Neural cell (in vitro differentiated cells): Measurements from ENCODE around the gene PTH1R. TPM values are rescaled to one million over a fixed set of nuclear protein-coding genes. Genes with fewer than 3 reads are reported as not detected.

Experiments
- H2AFZ ChIP-seq: fragments of 200-600, 300-800 bp; sonication (generic), shearing (Covaris generic); 2 replicates; pipeline ENCODE4 v1.6.0; 2014; ENCODE audit warnings: low read depth, mild to moderate bottlenecking, antibody characterized with exemption, low read length, moderate library complexity
- H3F3A ChIP-seq: fragments of 200-600 bp; shearing (Covaris generic); 2 replicates; pipeline ENCODE4 v1.6.1; 2016; ENCODE audit warnings: mild to moderate bottlenecking, moderate library complexity, mixed read lengths, antibody characterized with exemption, low read length; ENCODE audit not compliant: insufficient read depth, poor library complexity, severe bottlenecking
- H3K27ac ChIP-seq: fragments of 200-600, 300-800 bp; sonication (generic), shearing (Covaris generic); 2 replicates; pipeline ENCODE4 v1.5.1; 2014; ENCODE audit warnings: mild to moderate bottlenecking, low read length, moderate library complexity
- H3K27me3 ChIP-seq: fragments of 300-800, 200-600 bp; sonication (generic), shearing (Covaris generic); 2 replicates; pipeline ENCODE4 v1.6.0; 2014; ENCODE audit warnings: mild to moderate bottlenecking, low read depth, low read length, moderate library complexity; ENCODE audit not compliant: insufficient read depth
- H3K36me3 ChIP-seq: fragments of 300-800, 200-600 bp; sonication (generic), shearing (Covaris generic); 2 replicates; pipeline ENCODE4 v1.5.1; 2014; ENCODE audit warnings: mild to moderate bottlenecking, antibody characterized with exemption, low read length, moderate library complexity; ENCODE audit not compliant: insufficient read depth
- H3K4me2 ChIP-seq: fragments of 300-800, 200-600 bp; sonication (generic), shearing (Covaris generic); 2 replicates; pipeline ENCODE4 v1.6.0; 2014; ENCODE audit warnings: mild to moderate bottlenecking, low read length
- H3K4me3 ChIP-seq: fragments of 300-800, 200-600 bp; sonication (generic), shearing (Covaris generic); 2 replicates; pipeline ENCODE4 v1.5.1; 2014; ENCODE audit warnings: mild to moderate bottlenecking, low read length, moderate library complexity
- H3K79me2 ChIP-seq: fragments of 200-600 bp; shearing (Covaris generic); replicated peaks from 2 replicates; pipeline ENCODE4 v1.6.0; 2014; ENCODE audit warnings: mild to moderate bottlenecking, low read length, moderate library complexity; ENCODE audit not compliant: insufficient read depth
- H3K9ac ChIP-seq: fragments of 300-800, 200-600 bp; sonication (generic), shearing (Covaris generic); 2 replicates; pipeline ENCODE4 v1.6.1; 2016; ENCODE audit warnings: mild to moderate bottlenecking, low read length, mixed read lengths
- H3K9me2 ChIP-seq: fragments of 200-600 bp; shearing (Covaris generic); 2 replicates; pipeline ENCODE4 v1.6.1; 2016; ENCODE audit warnings: mild to moderate bottlenecking, low read length, mixed read lengths; ENCODE audit not compliant: insufficient read depth
- H3K9me3 ChIP-seq: fragments of 200-600, 300-800 bp; sonication (generic), shearing (Covaris generic); 2 replicates; pipeline ENCODE4 v1.6.1; 2016; ENCODE audit warnings: mild to moderate bottlenecking, mixed run types, low read length, moderate library complexity, mixed read lengths
- H4K20me1 ChIP-seq: fragments of 200-600 bp; shearing (Covaris generic); 2 replicates; pipeline ENCODE4 v1.6.1; 2016; ENCODE audit warnings: mild to moderate bottlenecking, mixed run types; ENCODE audit not compliant: insufficient read depth
- EP300 ChIP-seq: fragments of 450-650 bp; conservative IDR thresholded peaks from 2 replicates; pipeline ENCODE4 v1.6.1; 2014; ENCODE audit warnings: antibody characterized with exemption, mild to moderate bottlenecking, moderate library complexity; ENCODE audit not compliant: poor library complexity, severe bottlenecking
- EZH2 ChIP-seq: fragments of 200-600, 300-800 bp; shearing (Covaris generic), sonication (generic); IDR thresholded peaks from 2 replicates; pipeline ENCODE4 v1.6.1; 2014; ENCODE audit warnings: antibody characterized with exemption, low read length, borderline replicate concordance, mild to moderate bottlenecking; ENCODE audit not compliant: insufficient read depth, poor library complexity, severe bottlenecking
- MXI1 ChIP-seq: fragments of 450-650 bp; conservative IDR thresholded peaks from 2 replicates; pipeline ENCODE4 v1.6.1; 2014; ENCODE audit warnings: antibody characterized with exemption, mild to moderate bottlenecking; ENCODE audit not compliant: poor library complexity, severe bottlenecking
- POLR2AphosphoS5 ChIP-seq: IDR thresholded peaks from 2 replicates; pipeline ENCODE4 v1.6.1; 2012
- RAD21 ChIP-seq: fragments of 450-650 bp; conservative IDR thresholded peaks from 2 replicates; pipeline ENCODE4 v1.6.1; 2014; ENCODE audit warnings: antibody characterized with exemption, mild to moderate bottlenecking, moderate library complexity
- SMC3 ChIP-seq: fragments of 450-650 bp; conservative IDR thresholded peaks from 2 replicates; pipeline ENCODE4 v1.6.1; 2014; ENCODE audit warnings: antibody characterized with exemption, mild to moderate bottlenecking, moderate library complexity; ENCODE audit not compliant: poor library complexity
- TAF1 ChIP-seq: IDR thresholded peaks from 2 replicates; pipeline ENCODE4 v1.6.1; 2012; ENCODE audit warnings: low read depth
- polyA plus RNA-seq: library from polyadenylated mRNA; depleted of rRNA; stranded (reverse); fragments of >200 nt; gene quantifications from 2 replicates; pipeline ENCODE4 v1.2.3, GENCODE V29; 2014
- TF ChIP-seq, protein P1 (sequence below): IDR thresholded peaks from 2 replicates; pipeline ENCODE4 v1.6.1; 2012; ENCODE audit warnings: borderline replicate concordance
- TF ChIP-seq, protein P2 (sequence below): fragments of 450-650 bp; IDR thresholded peaks from 2 replicates; pipeline ENCODE4 v1.5.1; 2014; ENCODE audit warnings: antibody characterized with exemption, mild to moderate bottlenecking, moderate library complexity; ENCODE audit not compliant: poor library complexity, severe bottlenecking

Gene PTH1R
- polyA plus RNA-seq, 1 donor from 2014 or later: not detected

DNA sequence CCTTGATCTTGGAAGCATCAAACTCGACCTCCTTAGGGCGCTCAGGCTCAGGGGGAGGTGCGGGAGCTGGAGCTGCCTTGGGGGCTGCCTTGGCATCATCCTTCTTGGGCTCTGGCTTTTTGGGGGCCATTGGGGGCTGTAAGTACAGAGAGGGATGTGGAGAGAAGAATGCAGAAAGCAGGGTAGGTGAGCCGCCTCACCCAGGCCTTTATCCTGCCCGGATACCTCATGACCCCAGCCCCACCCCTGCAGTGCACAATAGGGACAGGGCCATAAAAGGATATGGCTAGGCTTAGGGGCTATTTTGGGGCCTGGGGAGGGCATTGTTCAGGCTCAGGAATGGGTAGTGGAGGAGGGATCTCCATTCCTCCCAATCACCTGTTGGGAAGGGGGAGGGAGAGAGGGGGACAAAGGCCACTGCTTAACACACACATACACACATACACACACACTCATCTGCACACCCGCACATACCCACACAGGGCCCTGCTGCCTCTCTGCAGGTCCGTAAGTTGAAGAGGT, 14.2 kb upstream of the PTH1R start, which contains the start of gene MYL3:
TSS of gene MYL3 (minus strand) at position 184 of the 522 bp plus-strand sequence. CDS start at position 130, 54 bp downstream.
- no peaks in the 10 kb centered on the region for H4K20me1 ChIP-seq
- H3K4me2 ChIP-seq: no peak within 1 kb of the TSS
- no peak within 1 kb of the TSS for H3K4me3 ChIP-seq
- no peak within 1 kb of the TSS for H3K9ac ChIP-seq
- H3K9me3 ChIP-seq: no peaks in the 10 kb centered on the region
- TF ChIP-seq, protein P1, sequence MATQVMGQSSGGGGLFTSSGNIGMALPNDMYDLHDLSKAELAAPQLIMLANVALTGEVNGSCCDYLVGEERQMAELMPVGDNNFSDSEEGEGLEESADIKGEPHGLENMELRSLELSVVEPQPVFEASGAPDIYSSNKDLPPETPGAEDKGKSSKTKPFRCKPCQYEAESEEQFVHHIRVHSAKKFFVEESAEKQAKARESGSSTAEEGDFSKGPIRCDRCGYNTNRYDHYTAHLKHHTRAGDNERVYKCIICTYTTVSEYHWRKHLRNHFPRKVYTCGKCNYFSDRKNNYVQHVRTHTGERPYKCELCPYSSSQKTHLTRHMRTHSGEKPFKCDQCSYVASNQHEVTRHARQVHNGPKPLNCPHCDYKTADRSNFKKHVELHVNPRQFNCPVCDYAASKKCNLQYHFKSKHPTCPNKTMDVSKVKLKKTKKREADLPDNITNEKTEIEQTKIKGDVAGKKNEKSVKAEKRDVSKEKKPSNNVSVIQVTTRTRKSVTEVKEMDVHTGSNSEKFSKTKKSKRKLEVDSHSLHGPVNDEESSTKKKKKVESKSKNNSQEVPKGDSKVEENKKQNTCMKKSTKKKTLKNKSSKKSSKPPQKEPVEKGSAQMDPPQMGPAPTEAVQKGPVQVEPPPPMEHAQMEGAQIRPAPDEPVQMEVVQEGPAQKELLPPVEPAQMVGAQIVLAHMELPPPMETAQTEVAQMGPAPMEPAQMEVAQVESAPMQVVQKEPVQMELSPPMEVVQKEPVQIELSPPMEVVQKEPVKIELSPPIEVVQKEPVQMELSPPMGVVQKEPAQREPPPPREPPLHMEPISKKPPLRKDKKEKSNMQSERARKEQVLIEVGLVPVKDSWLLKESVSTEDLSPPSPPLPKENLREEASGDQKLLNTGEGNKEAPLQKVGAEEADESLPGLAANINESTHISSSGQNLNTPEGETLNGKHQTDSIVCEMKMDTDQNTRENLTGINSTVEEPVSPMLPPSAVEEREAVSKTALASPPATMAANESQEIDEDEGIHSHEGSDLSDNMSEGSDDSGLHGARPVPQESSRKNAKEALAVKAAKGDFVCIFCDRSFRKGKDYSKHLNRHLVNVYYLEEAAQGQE: no peak
- TF ChIP-seq SMC3 (no peak), POLR2AphosphoS5 (no peak), RAD21 (no peak), EZH2 (no peak), MXI1 (no peak), TAF1 (no peak), EP300 (no peak)
- TF ChIP-seq, protein P2, sequence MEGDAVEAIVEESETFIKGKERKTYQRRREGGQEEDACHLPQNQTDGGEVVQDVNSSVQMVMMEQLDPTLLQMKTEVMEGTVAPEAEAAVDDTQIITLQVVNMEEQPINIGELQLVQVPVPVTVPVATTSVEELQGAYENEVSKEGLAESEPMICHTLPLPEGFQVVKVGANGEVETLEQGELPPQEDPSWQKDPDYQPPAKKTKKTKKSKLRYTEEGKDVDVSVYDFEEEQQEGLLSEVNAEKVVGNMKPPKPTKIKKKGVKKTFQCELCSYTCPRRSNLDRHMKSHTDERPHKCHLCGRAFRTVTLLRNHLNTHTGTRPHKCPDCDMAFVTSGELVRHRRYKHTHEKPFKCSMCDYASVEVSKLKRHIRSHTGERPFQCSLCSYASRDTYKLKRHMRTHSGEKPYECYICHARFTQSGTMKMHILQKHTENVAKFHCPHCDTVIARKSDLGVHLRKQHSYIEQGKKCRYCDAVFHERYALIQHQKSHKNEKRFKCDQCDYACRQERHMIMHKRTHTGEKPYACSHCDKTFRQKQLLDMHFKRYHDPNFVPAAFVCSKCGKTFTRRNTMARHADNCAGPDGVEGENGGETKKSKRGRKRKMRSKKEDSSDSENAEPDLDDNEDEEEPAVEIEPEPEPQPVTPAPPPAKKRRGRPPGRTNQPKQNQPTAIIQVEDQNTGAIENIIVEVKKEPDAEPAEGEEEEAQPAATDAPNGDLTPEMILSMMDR: no peak
- H3K36me3 ChIP-seq: no peaks in the 10 kb centered on the region
- H3K9me2 ChIP-seq: no peaks in the 10 kb centered on the region
- H3F3A ChIP-seq: no peaks in the 10 kb centered on the region
- H2AFZ ChIP-seq: no peak within 1 kb of the TSS
- H3K79me2 ChIP-seq: no peaks in the 10 kb centered on the region
- no peak within 1 kb of the TSS for H3K27ac ChIP-seq
- H3K27me3 ChIP-seq: no peaks in the 10 kb centered on the region

DNA sequence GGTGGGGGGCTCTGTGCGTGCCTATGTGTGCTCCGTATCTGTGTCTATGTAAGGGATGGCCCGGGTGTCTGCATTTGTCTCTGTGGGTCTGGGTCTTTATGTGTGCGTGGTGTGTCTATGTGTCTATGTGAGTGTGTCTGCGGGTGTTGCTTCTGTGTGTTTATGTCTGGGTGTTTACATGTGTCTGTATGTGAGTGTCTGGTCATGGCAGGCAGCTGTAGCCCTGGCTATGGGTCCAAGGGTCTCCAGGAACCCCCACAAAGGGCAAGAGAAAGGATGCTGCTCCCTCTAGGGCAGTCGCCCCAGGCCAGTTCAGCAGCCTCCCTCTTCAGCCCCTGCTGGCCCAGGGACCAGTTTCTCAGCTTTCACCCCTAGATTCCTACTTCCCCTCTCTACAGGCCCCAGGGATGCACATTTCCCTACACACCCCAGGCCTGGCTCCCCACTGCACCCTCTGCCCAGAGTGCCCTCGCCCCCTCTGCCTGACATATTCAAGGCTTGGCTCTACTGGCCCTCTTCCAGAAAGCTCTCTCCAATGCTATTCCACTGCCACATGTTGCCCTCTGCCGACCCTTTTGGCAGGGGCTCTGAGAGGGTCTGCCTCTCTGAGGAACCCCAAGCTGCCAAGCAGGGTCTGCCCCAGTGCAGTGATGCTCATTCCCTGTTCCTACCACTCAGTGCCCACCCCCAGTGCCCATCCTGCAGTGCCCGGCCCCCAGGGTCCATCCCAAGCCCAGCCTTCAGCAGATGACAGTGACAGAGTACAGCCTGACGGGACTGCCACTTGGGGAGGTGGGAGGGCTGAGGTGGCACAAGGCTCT, 13.2 kb upstream of the PTH1R start:
- no peaks in the 10 kb centered on the region for H3K9me2 ChIP-seq
- no peaks in the 10 kb centered on the region for H4K20me1 ChIP-seq
- TF ChIP-seq TAF1 (no peak), MXI1 (no peak), EZH2 (no peak), POLR2AphosphoS5 (no peak), RAD21 (no peak), SMC3 (no peak), EP300 (no peak)
- TF ChIP-seq, protein P2: no peak
- TF ChIP-seq, protein P1: no peak
- no peak overlapping the region for H3K9ac ChIP-seq
- no peak overlapping the region for H3K4me3 ChIP-seq
- no peaks in the 10 kb centered on the region for H3K27me3 ChIP-seq
- no peak overlapping the region for H3K27ac ChIP-seq
- H3F3A ChIP-seq: no peaks in the 10 kb centered on the region
- no peaks in the 10 kb centered on the region for H3K79me2 ChIP-seq
- no peaks in the 10 kb centered on the region for H3K9me3 ChIP-seq
- H3K4me2 ChIP-seq: no peak overlapping the region
- H2AFZ ChIP-seq: no peak overlapping the region
- no peaks in the 10 kb centered on the region for H3K36me3 ChIP-seq
